Stimulated activated CD8-positive, alpha-beta memory T cell treated with anti-CD3 and anti-CD28 coated beads, Interleukin-4, amount 100 ng/mL, for 48 hours (primary cell): ENCODE data around the gene RIPK1.
"Not testable (repeated sequence)": the region's sequence is repeated elsewhere in the genome, so short reads cannot be mapped to it uniquely, and the experiment has no call there.

Experiments used
- DNase-seq: peaks from one replicate; pipeline ENCODE4 v3.0.0-alpha.2; 2020

Gene RIPK1

DNA sequence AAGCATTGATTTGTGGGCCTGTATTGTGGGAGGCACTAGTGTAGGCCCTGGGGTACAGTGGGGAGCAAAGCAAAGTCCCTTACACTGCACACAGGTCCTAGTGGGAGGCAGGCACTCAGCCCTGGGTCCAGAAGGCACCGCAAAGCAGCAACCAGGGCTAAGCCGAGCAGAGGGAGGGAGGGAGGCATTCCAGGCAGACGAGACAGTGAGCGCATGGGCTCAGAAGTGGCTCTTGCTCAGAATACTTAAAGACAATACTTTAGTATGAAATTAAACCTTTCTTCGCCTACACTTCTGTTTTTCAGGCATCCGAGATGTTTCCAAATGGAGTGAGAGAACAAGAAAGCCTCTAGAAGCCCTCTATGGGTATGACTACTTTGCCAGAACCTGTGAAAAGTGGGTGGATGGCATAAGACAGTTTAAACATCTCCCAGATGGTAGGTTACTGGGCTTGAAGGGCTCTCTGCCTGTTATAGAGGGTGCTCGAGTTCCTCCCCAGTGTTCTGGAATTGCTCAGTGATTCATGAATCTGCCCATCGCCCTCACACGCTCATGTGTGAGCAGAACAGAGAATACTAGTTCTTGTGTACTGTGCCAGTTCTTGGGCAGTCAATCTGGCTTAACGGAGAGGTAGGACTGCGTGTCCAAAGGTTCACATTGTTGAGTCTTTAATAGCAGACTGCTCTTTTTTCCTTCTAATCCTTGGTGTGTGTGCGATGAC lies 68.9 kb downstream of the RIPK1 start:
- no peak for DNase-seq

DNA sequence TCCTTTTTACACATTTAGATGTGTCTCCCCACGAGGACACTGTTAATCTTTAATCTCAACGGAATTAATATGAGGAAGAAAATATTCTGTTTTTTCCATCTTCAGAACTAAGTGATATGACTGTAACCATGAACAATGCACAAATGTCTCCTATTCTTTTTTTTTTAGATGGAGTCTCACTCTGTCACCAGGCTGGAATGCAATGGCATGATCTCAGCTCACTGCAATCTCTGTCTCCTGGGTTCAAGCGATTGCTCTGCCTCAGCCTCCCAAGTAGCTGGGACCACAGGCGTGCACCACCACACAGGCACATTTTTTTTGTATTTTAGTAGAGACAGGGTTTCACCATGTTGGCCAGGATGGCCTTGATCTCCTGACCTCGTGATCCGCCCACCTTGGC lies 69.6 kb downstream of the RIPK1 start:
- not testable (repeated sequence) for DNase-seq

DNA sequence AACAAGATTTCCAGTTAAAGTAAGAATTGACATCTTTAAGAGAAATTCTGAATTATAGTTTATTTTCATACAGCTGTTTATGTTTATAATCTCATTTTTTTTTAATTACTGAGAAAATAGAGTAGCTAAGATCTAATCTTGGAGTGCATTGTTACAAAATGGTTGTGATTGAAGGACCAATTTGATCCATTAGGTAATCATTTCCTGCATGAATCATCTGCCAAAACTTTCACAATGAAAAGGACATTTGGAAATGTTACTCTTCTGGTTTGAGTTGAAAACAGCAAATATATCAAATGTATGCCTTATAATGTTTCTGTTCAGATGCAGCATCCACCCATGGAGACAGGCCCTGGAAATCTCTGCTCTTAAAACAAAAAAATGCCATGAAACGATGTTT lies 70.0 kb downstream of the RIPK1 start:
- DNase-seq: no peak

DNA sequence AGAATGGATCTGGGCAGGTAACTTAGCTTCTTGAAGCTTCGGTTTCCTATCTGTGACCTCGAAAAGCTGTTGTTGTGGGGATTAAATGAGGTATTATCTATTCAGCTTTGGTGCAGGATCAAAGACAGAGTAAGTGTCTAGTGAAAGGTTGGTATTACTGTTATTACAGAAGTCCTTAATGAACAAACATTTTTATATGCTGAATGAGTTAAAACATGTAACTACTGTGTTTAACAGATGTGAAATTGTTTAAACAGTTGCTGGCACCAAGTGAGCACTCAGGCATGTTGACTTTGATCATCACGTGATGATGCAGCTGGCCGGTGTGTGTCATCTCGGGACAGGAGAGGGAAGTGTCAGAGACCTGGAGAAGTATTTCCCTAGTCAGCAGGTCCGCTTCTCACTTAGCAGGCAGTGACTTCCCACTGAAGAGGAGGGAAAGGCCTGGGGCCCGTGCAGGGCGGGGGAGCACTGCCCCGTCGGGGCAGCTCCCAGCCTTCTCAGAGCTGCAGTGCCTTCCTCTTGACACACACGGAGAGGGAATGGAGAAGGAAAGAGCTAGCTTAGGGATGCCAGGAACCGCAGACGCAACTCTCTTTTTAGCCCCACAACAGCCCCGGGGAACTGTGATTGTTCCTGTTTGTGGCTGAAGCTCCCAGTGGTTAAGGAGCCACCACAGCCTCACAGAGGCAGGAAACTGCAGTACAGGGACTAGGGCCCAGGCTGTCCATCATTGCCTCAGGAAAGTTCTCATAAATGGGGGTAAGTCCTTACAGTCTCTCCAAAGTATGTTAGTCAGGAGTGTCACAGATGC lies 71.0 kb downstream of the RIPK1 start:
- DNase-seq: no peak

DNA sequence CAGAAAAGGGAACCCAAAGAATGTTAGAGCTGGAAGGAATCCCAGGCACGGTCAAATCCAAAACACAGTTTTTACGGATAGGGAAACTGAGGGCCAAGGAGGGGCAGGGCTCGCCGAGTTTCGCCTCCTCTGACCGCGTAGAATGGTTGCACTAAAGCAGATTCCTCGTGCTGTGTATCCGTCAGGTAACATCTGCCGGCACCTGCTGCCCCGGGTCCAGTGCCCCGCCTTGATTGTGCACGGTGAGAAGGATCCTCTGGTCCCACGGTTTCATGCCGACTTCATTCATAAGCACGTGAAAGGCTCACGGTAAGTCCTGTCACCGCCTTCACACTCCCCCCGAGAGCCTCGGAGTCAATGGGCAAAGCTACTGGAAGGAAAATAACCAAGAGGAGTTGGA lies 71.9 kb downstream of the RIPK1 start:
- no peak for DNase-seq

DNA sequence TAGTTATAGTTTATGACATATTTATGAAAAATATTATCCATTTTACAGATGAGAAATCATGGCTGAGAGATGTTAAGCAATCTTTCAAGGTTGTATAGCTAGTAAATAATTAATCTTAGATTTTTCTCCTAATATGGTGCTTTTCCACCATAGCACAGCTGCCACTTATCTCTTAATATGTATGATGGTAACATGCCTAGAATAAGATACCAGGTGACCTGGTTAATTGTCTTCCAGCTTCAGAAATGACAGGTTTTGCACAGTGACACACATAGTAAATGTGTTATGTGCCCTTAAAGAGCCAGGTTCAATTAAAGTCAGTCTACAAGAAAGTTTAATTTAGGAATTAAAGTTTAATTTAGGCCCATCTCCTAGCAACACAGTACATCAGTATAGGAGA lies 74.2 kb downstream of the RIPK1 start:
- no peak for DNase-seq

DNA sequence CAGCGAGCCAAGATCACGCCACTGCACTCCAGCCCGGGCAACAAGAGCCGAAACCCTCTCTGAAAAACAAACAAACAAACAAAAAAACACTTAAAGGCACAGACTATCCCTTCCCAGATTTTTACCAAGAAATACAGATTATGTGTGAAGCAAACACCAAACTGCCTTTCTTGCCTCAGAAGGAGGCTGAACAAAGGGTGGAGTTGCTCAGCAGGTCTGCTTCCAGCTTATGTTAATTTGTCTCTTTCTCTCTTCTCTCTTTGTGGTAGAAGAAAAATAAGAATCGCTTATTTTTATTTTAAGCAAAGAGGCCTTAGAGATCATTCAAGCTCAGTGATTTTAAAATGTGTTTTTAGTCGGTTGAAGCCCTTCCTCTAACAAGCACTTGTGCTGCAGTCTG lies 74.9 kb downstream of the RIPK1 start:
- DNase-seq: no peak

DNA sequence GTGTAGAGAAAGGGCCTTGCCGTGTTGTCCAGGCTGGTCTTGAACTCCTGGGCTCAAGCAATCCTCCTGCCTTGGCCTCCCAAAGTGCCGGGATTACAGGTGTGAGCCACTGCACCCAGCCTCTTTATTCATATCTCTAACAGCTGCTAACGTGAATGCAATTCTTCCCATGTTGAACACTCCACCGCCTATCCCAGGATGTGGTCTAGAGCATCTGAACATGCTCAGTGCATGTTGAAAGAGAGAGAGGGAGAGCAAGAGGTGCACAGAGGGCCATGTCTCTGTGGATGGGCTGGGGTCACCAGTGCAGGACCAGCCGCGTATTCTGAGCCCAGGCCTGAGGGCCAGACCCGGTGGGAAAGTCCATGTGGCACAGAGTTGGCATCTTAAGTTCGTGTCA lies 76.3 kb downstream of the RIPK1 start:
- no peak for DNase-seq

DNA sequence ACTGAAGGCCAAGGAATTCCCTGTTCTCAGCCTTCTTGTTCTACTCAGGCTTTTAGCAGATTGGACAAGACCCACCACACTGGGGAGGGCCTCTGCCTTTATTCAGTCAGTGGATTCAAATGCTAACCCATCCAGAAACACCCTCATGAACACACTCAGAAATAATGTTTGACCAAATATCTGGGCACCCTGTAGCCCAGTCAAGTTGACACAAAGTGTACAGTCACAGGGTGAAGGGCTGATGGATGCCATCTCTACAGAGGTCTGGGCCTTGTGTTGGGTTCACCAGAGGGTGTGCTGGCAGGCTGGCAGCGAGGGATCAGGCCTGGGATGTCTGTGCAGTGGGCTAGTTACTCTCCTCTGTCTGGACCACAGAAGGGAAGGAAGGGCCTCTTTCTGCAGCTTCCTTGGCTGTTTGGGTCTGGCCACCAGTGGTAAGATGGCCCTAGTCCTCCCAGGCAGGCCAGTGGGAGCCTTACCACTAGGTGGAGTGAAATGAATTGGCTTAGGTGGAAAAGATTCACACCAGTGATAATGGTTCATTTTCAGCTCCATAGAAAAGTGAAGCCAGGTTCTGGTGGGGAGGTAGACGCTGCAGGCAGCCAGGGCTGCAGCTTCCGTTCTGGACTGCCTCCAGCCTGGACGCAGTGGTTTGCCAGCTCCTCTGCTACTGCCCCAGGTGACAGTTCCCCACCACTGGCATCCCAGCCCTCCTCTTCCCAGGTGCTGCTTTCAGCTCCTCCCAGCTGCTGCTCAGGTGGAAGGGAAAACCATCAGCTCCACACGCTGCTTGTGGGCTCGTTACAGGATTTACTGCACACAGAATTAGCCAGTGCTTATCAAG lies 79.8 kb downstream of the RIPK1 start:
- no peak for DNase-seq

DNA sequence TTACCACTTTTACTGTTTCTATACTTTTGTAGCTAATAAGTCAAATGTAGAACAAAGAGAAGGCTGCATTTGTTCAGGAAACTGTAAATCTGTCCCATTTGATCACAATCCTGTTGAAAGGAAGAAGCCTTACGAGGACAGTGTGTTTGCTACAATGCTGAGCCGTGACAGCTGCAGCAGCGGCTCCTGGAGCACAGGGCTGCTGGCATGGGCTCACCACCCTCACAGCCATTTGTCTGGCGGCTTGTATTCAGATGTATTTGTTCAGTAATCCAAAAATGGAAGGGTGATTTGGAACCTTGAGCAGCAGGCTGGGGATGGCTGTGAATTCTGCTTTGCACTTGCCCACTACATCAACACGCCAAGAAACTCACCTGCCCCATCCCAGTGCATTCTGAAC lies 83.4 kb downstream of the RIPK1 start:
- no peak for DNase-seq

DNA sequence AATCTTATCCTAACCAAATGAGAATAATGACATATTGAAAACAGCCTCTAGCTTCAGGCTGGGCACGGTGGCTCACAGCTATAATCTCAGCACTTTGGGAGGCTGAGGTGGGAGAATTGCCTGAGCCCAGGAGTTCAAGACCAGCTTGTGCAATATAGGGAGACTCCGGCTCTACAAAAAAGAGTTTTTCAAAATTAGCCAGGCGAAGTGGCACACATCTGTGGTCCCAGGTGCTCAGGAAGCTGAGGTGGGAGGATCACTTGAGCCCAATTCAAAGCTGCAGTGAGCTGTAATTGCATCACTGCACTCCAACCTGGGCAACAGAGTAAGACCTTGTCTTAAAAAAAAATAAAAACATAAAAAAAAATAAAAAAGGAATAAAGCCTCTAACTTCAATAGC lies 84.4 kb downstream of the RIPK1 start:
- DNase-seq: no peak

DNA sequence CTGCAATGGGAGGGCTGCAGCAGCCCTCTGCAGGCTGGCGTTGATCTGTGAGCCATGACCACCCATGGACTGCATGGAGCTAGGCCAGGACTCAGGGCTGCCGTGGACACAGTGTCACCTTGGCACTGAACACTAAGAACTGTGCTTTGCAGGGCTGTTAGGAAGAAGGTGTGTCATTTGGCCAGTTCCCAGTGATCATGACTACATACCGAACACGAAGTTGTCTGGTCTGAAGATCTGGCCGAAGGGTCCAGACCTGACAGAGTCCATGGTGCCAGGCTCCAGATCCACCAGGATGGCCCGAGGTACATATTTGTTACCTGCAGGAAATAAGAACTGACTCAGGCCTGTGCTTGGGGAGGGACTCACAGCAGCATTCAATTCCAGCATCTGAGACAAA lies 87.1 kb downstream of the RIPK1 start:
- DNase-seq: not testable (repeated sequence)

DNA sequence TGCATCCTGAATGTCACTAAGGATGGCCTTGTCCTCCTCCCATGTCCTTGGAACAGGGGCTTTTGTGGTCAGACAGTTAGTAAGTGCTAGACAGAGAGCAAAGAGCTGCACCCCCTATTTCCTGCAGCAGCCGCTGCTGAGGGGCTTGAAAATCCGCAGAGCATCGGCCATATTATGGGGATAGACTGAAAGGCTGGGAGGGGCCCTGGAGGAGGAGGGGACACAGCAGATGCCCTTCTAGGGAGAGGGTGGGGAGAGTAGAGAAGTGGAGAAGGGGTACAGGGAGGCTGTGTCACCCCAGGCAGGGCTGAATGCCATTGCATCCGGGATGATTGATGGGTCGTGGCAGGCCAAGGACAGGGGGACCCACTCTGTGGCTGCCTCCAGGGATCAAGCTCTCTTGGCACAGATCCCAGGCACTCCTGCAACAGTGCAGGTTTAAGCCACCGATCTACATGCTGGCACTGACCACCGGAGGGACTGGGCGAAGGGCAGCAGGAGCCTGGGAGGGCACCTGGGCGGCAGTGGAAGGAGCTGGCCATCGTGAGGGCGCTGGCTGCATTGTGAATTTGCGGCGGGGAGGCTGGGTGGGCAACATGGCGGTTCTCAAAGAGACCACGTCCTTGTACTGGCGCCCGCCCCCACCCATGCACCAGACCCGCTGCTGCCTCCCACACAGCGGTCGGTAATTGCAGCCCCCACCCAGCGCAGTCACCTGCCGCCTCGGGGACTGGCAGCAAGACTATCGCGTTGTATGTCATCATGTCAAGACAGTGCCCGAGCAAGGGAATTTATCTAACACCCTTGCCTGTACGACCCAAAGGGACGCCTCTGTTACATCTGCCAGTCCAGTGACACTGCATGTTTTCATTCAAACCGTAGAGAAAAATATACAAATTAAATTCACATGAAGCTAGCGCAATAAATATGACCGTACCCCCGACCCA lies 88.2 kb downstream of the RIPK1 start:
- peak; percentile 36 for DNase-seq

DNA sequence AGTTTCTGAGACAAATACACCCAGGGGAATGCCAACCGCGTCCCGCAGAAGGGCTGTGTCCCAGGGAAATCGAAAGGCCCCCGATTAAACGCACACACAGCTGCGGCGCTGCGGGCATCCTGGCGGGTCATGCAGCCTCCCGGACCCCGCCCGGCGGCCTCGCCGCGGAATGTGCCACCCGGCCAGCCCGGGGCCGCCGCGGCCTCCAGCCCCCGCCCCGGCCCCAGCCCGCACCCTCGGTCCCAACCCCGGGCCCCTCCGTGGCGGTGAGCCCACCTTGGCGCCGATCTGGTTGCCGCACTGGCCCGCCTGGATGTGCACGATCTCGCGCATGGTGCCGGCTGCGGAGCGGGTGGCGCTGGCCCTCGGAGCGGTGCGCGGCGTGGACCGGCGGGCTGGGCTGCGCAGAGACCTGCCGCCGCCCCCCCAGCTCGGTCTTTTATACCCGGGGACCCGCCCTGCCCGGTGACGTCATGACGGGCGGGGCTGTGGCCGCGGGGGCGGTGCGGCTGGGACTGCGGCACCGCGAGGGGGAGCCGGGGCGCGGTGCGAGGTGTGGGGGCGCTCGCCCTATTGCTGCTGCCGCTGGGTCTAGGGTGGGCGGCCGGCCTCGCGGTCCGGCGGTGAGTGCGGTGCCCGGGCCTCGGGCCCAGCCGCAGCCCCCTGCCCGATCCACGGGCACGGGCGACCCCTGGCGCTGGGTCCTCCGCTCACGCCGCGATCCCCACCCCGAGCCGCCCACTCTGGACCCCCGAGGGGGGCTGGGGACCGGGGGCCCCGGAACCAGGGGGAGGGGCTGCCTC lies 89.0 kb downstream of the RIPK1 start, which contains the start of gene TUBB2A:
Gene TUBB2A, minus strand, starts transcription at position 414 of the 803 bp plus-strand sequence. Its CDS starts 81 bp downstream, at position 333.
- DNase-seq: peak; percentile 89

DNA sequence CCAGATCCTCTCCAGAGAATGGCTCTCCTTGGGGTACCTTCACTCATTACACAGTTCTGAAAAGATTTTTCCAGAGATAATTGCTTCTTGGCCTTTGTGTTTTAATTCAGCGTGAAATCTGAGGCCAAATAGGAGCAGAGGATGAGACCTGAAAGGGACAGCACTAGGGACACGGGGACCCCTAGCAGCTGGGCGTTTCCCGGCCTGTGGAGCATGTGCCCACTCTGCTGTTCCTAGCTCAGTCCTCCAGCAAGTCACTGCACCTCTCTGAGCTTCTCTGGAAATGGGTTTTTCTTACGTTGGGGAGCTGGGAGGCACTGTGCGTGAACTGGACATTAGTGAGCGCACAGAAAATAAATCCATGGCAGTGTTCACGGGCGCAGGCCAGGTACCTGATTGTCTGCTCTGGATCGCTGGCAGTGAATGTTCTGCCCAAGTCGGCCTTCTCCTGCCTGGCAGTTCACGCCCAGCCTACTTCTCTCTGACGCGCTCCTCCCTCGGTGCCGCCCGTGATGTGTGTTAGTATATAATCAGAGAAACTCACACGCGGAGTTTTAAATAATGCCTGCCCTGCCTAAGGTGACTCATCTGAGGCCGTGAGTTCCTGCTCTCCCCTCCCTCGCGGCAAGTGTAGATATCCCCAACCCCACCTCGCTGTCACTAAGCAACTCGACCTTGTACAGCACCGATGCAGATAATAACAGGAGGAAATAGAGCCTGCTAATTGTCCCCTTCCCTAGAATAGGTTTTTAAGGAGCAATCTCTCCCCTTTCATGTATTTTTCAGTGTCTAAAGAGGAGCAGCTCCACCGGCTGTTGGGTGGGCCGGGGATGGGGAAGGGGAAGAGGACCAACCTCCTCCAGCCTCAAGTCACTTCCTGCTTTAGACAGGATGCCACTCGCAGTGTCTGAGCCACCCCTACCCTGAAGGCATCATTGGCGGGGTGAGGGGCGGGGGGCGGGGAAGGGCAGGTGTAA lies 91.8 kb downstream of the RIPK1 start:
- peak; percentile 51 for DNase-seq

DNA sequence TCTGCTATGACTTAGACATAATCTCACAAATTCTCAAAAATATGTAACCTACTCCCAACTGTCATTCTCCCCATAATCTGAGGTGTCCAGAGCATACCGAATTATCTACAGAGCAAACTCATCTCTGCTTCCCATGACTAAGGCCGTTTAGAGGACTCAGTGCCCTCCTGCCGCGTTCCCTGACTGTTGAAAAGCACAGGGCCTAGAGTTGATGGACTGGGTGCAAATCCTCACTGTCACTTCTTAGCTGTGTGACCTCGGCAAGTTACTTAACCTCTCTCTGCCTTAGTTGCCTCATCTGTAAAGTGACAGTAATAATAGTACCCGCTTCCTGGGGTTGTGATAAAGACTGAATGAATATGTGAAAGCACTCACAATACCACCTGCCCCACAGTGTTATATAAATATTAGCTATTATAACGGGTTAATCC lies 93.8 kb downstream of the RIPK1 start:
- DNase-seq: no peak

DNA sequence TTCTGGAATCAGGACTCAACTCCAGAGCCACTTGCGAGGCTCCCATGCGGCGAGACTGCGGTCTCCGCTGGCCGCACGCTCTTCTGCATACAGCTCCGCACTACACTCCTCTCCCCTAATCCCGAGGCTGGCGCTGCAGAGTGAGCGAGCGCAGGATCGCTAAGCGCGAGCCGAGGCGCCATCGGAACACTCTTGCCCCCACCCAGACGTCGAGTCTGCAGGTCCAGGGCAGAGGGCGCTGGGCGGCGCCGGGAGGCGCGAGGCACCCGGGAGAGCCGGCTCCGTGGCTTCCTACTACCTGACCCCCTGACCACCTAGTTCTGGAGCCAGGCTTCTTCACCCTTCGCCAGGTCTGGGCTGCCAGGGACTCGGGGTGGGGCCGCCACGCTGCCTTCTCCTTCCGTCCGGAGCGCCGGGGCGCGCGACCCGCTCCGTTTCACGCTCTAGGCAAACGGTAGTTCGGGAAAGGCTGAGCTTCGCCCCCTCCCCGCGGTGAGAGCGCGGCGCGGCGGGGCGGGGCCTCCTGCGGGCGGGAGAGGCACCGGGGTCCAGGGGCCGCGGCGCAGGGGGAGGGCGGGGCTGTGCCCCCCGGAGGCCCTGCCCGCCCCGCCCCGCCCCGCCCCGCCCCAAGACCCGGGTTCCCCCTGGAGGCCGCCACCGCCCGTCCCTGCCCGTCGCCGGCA lies 94.4 kb downstream of the RIPK1 start:
- peak; percentile 65 for DNase-seq

DNA sequence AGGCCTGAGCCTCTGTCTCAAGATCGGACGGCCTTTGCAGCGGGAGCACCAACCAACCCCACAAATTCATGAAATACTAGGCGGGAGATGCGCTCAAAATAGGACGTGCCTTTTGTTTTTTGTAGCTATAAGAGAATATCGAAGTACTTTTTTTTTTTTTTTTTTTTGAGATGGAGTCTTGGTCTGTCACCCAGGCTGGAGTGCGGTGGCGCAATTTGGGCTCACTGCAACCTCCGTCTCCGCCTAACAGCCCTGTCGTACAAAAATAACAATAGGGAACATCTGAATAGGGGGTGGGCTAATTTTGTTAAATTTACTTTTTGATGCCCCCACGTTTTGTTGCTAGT lies 94.9 kb downstream of the RIPK1 start:
- no peak for DNase-seq

DNA sequence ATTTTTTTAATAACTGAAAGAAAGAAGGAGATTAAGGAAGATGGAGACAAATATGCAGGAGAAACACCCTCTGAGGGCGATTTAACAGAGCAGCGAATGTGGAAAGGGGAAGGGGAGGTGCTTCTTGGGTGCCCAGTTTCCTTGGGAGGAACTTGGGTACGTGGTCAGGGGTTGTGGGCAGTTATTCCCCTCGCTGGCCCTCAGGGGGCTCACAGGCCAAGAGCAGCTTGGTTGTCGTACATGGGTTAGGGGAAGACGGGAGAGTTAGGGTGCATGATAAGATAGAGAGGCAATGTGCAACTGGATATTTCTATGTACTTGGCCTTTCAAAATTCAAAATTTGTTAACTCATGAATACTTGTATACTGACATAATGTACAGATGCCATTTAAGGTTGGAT lies 96.1 kb downstream of the RIPK1 start:
- DNase-seq: no peak
